ENCODE data around the gene IKZF5. TPM values are rescaled to one million over a fixed set of nuclear protein-coding genes. Genes with fewer than 3 reads are reported as not detected.

Gene IKZF5
- total and polyA plus RNA-seq, 2 experiments from 2014 or later: 4.2 to 10.1 TPM

DNA sequence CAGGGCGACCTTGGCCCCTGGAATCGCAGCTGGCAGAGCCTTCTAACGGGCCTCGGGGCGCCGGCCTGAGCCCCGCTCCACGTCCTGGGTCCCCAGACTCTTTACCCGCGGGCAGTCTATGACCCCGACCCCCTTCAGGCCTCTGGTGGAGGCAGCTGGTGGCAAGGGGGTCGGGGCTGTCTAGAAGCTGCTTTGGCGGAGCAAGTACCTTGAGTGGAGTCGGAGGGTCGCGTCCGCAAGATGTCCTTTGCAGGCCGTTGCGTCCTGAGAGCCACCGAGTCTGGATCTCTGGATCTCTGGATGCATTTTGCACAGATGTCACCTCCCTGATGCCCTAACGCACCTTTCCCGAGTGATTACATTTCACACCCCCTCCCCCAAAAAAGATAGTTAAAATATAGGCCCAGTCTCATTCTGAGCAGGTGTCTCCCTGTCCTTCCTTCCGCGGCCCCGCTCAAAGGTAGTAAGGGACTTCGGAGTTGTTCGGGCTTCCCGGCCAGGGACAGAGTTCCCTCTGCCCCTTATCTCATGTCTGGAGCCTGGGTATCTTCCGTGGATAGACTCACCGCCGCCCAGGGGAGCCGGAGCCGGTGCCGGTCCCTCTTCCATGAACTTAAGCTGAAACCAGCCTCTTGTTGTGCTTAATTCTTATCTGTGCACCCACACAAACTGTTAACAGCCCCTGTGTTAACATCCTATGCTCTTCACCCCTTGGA, 668 bp upstream of the IKZF5 start:
- Histone ChIP-seq H3K9ac (peak overlapping the region; percentile 82), H3K4me1 (ENCODE audit: insufficient read depth) (peaks cover 14% of the 10 kb centered on the region; the same call in 1 of the 2 replicates), H3F3A (ENCODE audit: insufficient read depth) (no peaks in the 10 kb centered on the region), H3K27me3 (replicated peaks; ENCODE audit: insufficient read depth) (no peaks in the 10 kb centered on the region), H3K36me3 (ENCODE audit: low read depth) (no peaks in the 10 kb centered on the region; the same call in 1 of the 2 replicates), H3K9me2 (ENCODE audit: insufficient read depth) (no peaks in the 10 kb centered on the region), H3K4me3 (peak overlapping the region; percentile 86), H2AFZ (peak overlapping the region; percentile 98), H4K20me1 (ENCODE audit: insufficient read depth) (0 out of 2 replicates have a peak, but pooled peaks cover 4% of the 10 kb centered on the region), H3K27ac (no peak overlapping the region), H3K9me3 (ENCODE audit: low read depth) (no peaks in the 10 kb centered on the region), H3K79me2 (ENCODE audit: insufficient read depth) (peaks cover 43% of the 10 kb centered on the region), H3K4me2 (ENCODE audit: unreplicated experiment) (peak overlapping the region; percentile 85)
- in situ Hi-C loops (cut with MboI): no loop called here
- 2 to 3% methylated on average over 33 to 34 of the region's 34 CpGs for WGBS, 2 experiments (ENCODE audit: low coverage in 1 of 2, low lambda C conversion rate in 2 of 2, missing lambda C conversion rate in 2 of 2)
- TF ChIP-seq EZH2phosphoT487 (IDR thresholded peaks at IDR 0.05; ENCODE audit: insufficient read depth, low read depth) (no peak), EZH2 (IDR thresholded peaks at IDR 0.05; ENCODE audit: insufficient read depth, poor library complexity, severe bottlenecking) (no peak)
- peak; percentile 31 for DNase-seq

DNA sequence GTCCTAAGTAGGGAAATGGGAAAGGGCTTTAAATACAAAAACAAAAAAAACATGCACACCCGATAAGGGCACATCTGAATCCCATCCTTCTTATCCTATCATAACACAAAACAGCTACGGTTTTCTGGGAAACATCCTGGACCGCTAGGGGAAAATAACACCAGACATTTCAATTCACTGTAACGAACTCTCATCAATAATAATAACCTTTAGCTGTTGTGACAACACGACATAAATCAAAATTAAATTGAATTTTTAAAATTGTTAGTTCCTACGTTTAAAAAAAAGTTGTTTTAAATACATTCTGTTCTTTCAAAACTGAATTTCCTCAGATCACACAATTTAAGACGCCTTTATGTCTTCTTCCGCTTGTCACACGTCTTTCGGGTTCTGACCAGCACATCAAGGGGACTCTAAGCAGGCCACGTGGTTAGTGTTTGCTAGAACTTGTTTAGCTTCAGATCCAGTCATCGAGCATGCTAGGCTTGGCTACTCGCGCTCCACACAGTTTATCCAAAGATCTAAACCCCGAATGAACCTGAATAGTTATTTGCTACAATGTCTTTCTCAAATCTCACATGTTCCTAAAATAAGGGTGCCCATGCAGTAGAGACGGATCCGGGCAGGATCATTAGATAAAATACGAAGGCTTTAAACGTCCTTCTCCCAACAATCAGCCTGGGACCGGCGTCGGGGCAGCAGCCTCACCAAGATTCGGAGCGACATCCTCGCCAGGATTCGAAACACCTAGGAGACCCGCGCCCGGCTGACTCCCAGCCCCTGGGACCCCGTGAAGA, 839 bp downstream of the IKZF5 start:
- Histone ChIP-seq H3K9ac (peak overlapping the region; percentile 92), H3F3A (ENCODE audit: insufficient read depth) (no peaks in the 10 kb centered on the region), H3K9me3 (ENCODE audit: low read depth) (no peaks in the 10 kb centered on the region), H3K4me3 (peak overlapping the region; percentile 86), H3K27me3 (replicated peaks; ENCODE audit: insufficient read depth) (no peaks in the 10 kb centered on the region), H4K20me1 (ENCODE audit: insufficient read depth) (0 out of 2 replicates have a peak, but pooled peaks cover 4% of the 10 kb centered on the region), H3K27ac (peak overlapping the region; percentile 80), H3K36me3 (ENCODE audit: low read depth) (no peaks in the 10 kb centered on the region; the same call in 1 of the 2 replicates), H3K4me2 (ENCODE audit: unreplicated experiment) (peak overlapping the region; percentile 84), H2AFZ (peak overlapping the region; percentile 97), H3K4me1 (ENCODE audit: insufficient read depth) (peaks cover 14% of the 10 kb centered on the region; the same call in 1 of the 2 replicates), H3K79me2 (ENCODE audit: insufficient read depth) (peaks cover 58% of the 10 kb centered on the region), H3K9me2 (ENCODE audit: insufficient read depth) (no peaks in the 10 kb centered on the region)
- TF ChIP-seq EZH2 (IDR thresholded peaks at IDR 0.05; ENCODE audit: insufficient read depth, poor library complexity, severe bottlenecking) (no peak), EZH2phosphoT487 (IDR thresholded peaks at IDR 0.05; ENCODE audit: insufficient read depth, low read depth) (no peak)
- 1 to 2% methylated on average over 23 to 30 of the region's 30 CpGs for WGBS, 2 experiments (ENCODE audit: low coverage in 1 of 2, low lambda C conversion rate in 2 of 2, missing lambda C conversion rate in 2 of 2)
- in situ Hi-C loops (cut with MboI): no loop called here
- DNase-seq: peak; percentile 88

DNA sequence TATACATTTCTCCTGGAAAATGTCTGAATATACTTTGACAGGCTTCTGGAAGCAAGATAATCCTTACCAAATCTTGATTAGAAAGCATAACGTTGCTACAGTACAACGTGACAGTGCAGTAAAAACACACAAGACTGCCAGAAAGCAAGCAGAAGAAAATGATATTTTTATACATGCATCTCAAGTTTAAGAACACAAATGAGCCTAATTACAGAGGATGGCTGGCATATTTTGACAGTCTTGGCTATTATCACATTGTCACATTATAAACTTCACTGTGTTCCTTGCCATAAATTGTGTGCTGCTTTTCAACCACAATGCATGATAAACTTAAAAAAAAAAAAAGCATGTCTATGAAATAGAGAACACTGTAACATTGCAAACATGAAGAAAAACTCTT, 4.3 kb downstream of the IKZF5 start:
- Histone ChIP-seq H4K20me1 (ENCODE audit: insufficient read depth) (0 out of 2 replicates have a peak, but pooled peaks cover 4% of the 10 kb centered on the region), H3K27me3 (replicated peaks; ENCODE audit: insufficient read depth) (no peaks in the 10 kb centered on the region), H3K4me1 (ENCODE audit: insufficient read depth) (peaks cover 8% of the 10 kb centered on the region; the same call in 1 of the 2 replicates), H3K27ac (no peak overlapping the region), H3K9me2 (ENCODE audit: insufficient read depth) (no peaks in the 10 kb centered on the region), H3K36me3 (ENCODE audit: low read depth) (no peaks in the 10 kb centered on the region; the same call in 1 of the 2 replicates), H3K9ac (no peak overlapping the region), H3F3A (ENCODE audit: insufficient read depth) (no peaks in the 10 kb centered on the region), H3K4me2 (ENCODE audit: unreplicated experiment) (no peak overlapping the region), H3K4me3 (no peak overlapping the region), H3K79me2 (ENCODE audit: insufficient read depth) (peaks cover 93% of the 10 kb centered on the region), H2AFZ (no peak overlapping the region), H3K9me3 (ENCODE audit: low read depth) (no peaks in the 10 kb centered on the region)
- DNase-seq: no peak
- no peak for TF ChIP-seq EZH2phosphoT487 (IDR thresholded peaks at IDR 0.05; ENCODE audit: insufficient read depth, low read depth)
- no peak for TF ChIP-seq EZH2 (IDR thresholded peaks at IDR 0.05; ENCODE audit: insufficient read depth, poor library complexity, severe bottlenecking)
- WGBS, 2 experiments (ENCODE audit: low coverage in 1 of 2, low lambda C conversion rate in 2 of 2, missing lambda C conversion rate in 2 of 2): 24 to 32% methylated on average over 2 of the region's 2 CpGs
- in situ Hi-C loops (cut with MboI): no loop called here

DNA sequence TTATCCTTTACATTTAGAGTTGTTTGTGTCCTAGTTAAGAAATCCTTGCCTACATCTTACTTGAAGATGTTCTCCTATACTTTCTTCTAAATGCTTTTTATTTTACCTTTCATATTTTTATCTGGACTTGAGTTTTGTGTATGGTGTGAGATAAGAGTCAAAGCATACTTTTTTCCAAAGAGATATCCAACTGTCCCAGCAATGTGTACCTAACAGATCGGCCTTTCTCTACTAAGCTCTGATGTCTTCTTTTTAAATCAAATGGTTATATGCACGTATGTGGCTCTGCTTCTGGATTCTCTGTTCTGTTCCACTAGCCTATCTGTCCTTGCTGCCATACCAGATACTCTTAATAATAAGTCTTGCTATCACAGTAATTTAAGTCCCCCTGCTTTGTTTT, 7.2 kb downstream of the IKZF5 start:
- H3K79me2 ChIP-seq (ENCODE audit: insufficient read depth): peaks cover 99% of the 10 kb centered on the region
- 0 out of 2 replicates have a peak, but pooled peaks cover 4% of the 10 kb centered on the region for H4K20me1 ChIP-seq (ENCODE audit: insufficient read depth)
- no peaks in the 10 kb centered on the region for H3F3A ChIP-seq (ENCODE audit: insufficient read depth)
- H3K9me2 ChIP-seq (ENCODE audit: insufficient read depth): no peaks in the 10 kb centered on the region
- no peak overlapping the region for H3K27ac ChIP-seq
- DNase-seq: no peak
- no peaks in the 10 kb centered on the region for H3K9me3 ChIP-seq (ENCODE audit: low read depth)
- in situ Hi-C loops (cut with MboI): no loop called here
- H2AFZ ChIP-seq: no peak overlapping the region
- H3K27me3 ChIP-seq (replicated peaks; ENCODE audit: insufficient read depth): no peaks in the 10 kb centered on the region
- H3K4me3 ChIP-seq: no peak overlapping the region
- H3K4me2 ChIP-seq (ENCODE audit: unreplicated experiment): no peak overlapping the region
- 92 to 100% methylated on average over 2 of the region's 2 CpGs for WGBS, 2 experiments (ENCODE audit: low coverage in 1 of 2, low lambda C conversion rate in 2 of 2, missing lambda C conversion rate in 2 of 2)
- H3K4me1 ChIP-seq (ENCODE audit: insufficient read depth): no peaks in the 10 kb centered on the region
- H3K9ac ChIP-seq: no peak overlapping the region
- H3K36me3 ChIP-seq (ENCODE audit: low read depth): no peaks in the 10 kb centered on the region; the same call in 1 of the 2 replicates
- no peak for TF ChIP-seq EZH2 (IDR thresholded peaks at IDR 0.05; ENCODE audit: insufficient read depth, poor library complexity, severe bottlenecking)
- no peak for TF ChIP-seq EZH2phosphoT487 (IDR thresholded peaks at IDR 0.05; ENCODE audit: insufficient read depth, low read depth)
